Measurements from ENCODE around the gene DAPK1.

The DAPK1 gene

GRCh38 chr9:87519461-87519860, 21.8 kb downstream of the DAPK1 start:
- DNase-seq: no peak

DNA sequence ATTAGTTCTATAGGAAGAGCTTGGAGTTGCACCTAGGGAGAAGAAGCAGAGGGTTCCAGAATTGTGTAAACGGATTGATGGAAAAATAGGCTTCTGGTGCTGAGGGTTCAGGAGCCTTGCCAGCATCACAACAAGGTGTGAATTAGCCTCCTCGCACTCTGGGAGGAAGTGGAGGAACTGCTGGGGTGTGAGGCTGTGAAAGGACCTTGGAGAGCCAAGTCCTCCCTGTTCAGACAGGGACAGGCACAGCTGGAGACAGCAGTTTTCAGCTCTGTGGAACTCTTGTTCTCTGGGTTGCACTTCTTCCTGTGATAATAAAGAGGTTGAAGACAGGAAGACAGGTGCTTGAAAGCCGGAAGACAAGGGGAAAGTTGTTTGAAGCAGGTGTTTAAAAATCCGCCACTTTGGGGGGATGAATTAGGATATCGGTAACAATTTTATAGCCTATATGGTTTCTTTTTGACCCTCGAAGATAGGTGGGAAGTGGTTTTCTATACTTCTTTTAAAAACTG, 22.6 kb downstream of the DAPK1 start:
- DNase-seq: no peak

GRCh38 chr9:87521834-87522233, 24.2 kb downstream of the DAPK1 start:
- DNase-seq: no peak

- no peak for DNase-seq
Measured at GRCh38 chr9:87524061-87524460, 26.4 kb downstream of the DAPK1 start.

DNA sequence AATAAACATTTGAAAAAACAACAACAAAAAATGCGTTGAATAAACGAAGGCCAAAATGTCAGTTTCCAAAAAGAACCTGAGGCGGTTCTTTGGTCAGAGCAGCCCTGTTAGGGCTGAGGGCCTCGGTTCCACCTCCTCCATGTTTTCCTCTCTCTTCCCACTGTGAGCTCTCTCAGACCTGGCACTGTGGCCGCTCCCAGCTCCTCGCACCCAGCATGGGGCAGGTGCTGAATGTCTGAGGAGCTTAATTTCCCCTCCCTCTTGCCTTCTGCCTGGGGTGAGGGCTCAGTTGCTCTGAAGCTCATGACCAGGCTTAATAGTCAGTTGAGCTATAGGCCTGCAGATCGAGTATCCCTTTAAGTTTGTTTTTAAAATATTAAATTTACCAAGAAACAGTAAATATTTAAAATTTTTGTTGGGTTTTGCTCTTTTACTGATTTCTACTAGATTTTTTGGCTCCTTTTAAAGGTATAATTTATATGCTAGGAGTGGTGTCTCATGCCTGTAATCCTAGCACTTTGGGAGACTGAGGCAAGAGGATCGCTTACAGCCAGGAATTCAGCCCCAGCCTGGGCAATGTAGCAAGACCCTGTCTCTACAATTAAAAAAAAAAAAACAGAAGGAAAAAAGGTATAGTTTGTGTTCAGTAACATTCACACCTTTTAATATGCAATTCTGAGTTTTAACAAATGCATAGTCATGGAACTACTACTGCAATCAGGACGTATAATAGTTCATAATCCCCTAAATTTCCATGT, 28.1 kb downstream of the DAPK1 start:
- DNase-seq: no peak

DNA sequence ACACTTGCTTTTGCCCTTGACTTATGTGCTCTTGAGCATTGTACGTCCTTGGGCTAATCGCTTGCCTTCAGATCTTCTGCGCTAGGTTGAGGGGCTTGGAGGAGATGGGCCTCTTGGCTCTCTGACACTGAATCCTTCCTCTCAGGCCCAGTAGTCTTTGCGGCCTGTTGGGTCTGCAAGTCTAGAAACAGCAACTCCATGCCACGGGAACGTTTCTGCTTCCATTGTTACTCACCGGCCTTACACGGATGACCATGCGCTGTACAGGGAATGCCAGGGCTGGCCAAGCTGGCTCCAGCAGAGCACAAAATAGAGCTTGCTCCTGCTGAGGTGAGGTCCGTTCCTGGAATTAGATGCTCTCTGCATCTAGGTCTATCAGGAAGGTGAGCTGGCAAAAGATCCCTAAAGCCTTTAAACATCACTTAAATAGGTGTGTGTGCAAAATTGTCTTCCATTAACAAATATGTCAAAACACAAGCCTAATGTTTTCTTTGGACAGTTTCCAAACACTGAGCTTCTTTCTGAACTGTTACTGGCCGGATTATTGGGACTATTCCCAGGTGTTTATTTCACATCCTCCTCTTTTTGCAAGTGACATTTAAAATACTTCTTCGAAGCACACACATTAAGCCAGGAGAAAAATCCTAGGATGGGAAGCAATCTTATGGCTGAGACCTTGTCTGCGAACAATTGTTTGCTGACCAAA, 29.7 kb downstream of the DAPK1 start:
- DNase-seq: no peak

GRCh38 chr9:87528969-87529368, 31.3 kb downstream of the DAPK1 start:
- DNase-seq: no peak

- DNase-seq: no peak
Measured at GRCh38 chr9:87529671-87530070, 32.0 kb downstream of the DAPK1 start.

DNA sequence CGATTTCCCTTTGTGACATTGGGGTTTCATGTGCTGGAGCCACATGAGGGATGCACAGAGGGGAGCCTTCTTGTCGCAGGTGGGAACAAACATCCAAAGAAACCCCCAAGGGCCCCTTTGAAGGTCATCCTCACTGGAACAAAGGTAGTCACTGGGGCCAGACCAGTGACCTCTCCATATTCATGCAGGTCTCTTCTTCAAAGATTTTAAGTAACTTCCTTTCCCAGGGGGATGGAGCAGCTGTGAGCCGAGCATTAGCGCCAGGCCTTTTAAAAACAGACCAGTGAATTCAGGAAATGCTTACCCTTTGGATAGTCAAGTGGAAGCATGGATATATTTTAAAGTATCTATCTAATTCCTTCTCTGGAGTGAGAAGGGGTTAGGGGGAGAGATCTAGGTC, 33.0 kb downstream of the DAPK1 start:
- DNase-seq: no peak

DNA sequence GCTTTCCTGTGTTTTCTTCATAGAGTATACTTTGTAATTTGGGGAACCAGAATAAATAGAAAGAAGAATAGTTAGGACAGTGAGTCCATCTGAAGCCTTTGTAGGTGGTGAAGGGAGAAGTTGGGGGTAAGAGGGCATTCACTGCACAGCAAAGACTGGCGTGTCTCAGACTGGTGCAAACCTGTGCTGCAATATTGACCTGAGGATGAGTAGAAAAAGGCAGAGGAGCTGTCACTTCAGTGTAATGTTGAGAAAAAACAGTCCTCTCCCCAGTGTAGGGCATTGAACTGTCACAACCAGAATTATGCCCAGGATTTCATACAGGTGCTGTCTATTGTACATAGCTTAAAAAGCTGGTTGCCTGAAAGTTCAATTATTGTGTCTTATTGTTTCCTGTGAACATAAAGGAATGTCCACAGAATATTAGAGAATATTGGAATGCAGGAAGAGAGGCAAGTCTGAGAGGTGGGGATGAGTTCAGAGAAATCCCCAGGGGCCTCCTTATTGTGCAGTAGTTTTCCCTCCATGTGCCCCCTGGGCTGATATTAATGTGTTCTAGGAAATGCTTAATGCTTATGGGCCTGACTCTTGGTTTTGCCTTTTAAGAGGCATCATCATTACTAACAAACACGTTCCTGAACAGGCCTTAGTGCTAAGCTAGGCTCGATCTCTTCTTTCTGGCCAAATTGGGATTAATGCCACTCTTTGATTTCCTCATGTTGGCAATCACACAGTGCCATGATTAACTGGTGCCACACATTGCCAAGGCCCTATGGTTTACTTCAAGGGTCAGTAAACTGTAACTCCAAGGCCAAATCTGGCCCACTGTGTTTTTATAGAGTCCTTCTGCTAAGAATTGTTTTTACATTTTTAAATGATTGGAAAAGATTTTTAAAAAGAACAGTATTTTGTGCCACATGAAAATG, 34.0 kb downstream of the DAPK1 start:
- no peak for DNase-seq

- no peak for DNase-seq
Measured at GRCh38 chr9:87533271-87533670, 35.6 kb downstream of the DAPK1 start.

DNA sequence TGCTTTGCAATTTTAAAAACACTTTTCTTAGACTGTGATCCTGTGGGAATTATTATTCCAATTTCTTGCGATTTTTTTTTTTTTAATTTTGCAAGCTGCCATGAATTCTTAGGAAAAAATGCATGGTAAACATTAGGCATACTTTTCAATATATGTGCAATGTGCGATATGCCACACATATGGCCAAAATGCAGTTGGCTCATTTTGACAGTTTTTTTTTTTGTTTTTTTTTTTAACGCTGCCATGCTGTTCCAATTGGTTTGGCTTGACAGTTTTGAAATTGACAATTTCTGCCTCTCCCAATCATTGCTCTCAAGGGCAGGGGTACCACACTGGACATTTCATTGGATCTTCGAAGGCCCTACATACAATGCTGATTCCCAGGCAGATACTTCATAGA, 36.4 kb downstream of the DAPK1 start:
- no peak for DNase-seq

DNA sequence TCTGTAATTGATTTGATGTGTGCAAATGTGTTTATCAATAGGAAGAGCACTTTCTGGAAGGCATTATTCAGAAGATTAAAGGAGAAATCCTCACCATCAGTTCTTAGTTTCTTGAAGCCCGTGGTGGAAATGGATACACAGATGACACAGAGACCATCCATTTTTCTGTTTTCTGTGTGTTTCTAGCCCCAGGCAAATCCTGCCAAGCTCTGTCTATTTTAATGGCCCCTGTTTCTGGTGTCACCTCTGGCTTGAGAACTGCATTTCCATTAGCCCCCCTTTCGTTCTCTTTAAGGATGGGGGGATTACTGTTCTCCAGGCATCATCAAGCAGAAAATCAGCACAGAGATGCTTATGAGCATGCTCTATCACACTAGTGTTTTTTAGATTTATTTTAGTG, 37.3 kb downstream of the DAPK1 start:
- DNase-seq: no peak

GRCh38 chr9:87535817-87536539, 38.3 kb downstream of the DAPK1 start:
- DNase-seq: no peak

GRCh38 chr9:87537625-87538024, 40.0 kb downstream of the DAPK1 start:
- no peak for DNase-seq

DNA sequence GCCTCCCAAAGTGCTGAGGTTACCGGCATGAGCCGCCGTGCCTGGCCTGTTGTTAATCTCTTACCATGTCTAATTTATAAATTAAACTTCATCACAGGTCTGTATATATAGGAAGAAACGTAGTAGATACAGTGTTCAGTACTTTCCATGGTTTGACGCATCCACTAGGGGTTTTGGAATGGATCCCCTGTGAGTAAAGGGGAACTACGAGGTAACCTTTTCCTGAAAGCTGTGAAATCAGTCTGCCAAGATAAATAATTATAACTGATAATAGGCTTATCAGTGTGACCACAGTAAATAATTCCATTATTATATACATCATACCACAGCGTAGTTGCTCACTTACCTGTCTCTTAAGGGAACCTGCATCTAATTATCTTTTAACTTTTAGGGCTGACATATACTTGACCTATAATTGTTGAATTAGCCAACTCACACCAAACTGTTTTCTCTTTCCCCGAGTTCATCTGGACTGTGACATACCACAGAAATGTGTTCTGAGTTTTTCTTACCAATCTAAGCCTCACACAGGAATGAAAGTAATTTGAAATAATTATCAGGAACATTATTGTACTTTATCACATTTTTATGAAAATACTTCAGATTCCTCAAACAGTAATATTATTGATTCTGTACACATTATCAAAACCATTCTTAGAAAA, 42.9 kb downstream of the DAPK1 start:
- DNase-seq: no peak

DNA sequence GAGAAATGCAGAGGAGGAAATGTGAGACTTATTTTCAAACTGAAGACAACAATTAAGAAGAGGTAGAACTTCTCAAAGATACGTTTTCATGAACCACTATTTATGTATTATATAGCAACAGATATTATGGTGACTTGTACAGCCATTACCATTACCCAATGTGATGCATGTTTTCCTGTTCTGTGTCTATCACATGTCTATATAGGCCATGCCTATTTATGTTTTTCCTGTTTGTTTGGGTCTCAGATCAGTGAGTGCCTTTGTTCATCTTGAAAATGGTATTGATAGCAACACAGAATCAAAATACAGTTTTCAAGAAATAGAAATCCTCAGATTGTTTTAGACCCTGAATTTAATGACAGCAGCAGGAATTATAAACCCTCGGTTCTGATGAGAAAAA, 44.0 kb downstream of the DAPK1 start:
- DNase-seq: no peak

GRCh38 chr9:87542141-87542540, 44.5 kb downstream of the DAPK1 start:
- no peak for DNase-seq

GRCh38 chr9:87543251-87543650, 45.6 kb downstream of the DAPK1 start:
- no peak for DNase-seq

DNA sequence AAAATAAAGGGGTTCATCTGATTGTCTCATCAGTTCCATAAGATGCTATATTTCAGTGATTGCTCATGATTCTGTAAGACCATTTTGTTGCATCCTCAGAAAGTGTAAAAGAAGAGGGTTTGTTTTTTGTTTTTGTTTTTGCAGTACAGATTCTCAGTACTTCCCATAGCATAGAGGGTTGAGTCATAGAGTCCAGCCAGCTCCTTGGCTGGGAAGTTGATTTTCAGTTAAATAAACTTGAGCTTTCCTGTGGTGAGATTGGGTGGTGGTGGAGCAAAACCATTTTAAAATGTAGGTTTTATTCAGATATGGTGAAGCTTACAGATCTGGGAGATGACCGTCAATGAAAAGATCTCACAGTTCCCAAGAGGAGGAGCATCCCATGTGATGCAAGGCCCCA, 48.2 kb downstream of the DAPK1 start:
- no peak for DNase-seq

DNA sequence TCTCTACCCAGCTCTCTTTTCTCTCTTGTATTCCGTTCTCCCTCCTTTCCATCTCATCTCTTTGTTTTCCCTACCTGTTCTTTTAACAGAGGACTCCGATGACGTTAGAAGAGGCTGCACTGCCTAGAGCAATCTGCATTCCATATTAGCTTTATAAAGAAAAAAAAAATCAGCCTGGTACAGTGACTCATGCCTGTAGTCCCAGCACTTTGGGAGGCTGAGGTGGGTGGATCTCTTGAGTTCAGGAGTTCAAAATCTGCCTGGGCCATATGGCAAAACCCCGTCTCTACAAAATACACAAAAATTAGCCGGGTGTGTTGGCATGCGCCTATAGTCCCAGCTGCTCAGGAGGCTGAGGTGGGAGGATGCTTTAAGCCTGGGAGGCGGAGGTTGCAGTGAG, 49.0 kb downstream of the DAPK1 start:
- no peak for DNase-seq

GRCh38 chr9:87547671-87548081, 50.0 kb downstream of the DAPK1 start:
- DNase-seq: no peak

All from activated CD4-positive, CD25-positive, alpha-beta regulatory T cell treated with anti-CD3 and anti-CD28 coated beads, Interleukin-2, amount 50 U/mL, for 72 hours (primary cell).